Duodenal mucosa (tissue), 2 donors: ENCODE measurements around the gene GMPS.

Experiments used
- H3K27ac ChIP-seq: one replicate; pipeline ENCODE4 v1.7.0; 2013; ENCODE audit warnings: low read depth, low read length
- H3K27me3 ChIP-seq, 2 donors: one replicate each; pipeline ENCODE4 v1.7.0; 2013; ENCODE audit warnings: low read length in 2 of 2, control low read depth in 1 of 2; ENCODE audit not compliant: insufficient read depth in 2 of 2, control insufficient read depth in 1 of 2
- H3K36me3 ChIP-seq, 2 donors: one replicate each; pipeline ENCODE4 v1.7.0; 2013; ENCODE audit warnings: low read length in 2 of 2, control low read depth in 1 of 2; ENCODE audit not compliant: insufficient read depth in 2 of 2, control insufficient read depth in 1 of 2
- H3K4me1 ChIP-seq, 2 donors: one replicate each; pipeline ENCODE4 v1.7.0; 2013; ENCODE audit warnings: low read length in 2 of 2, control low read depth in 1 of 2; ENCODE audit not compliant: insufficient read depth in 2 of 2, control insufficient read depth in 1 of 2
- H3K4me3 ChIP-seq, 2 donors: one replicate each; pipeline ENCODE4 v1.7.0; 2013; ENCODE audit warnings: low read length in 2 of 2, low read depth in 1 of 2
- H3K9ac ChIP-seq, 2 donors: one replicate each; pipeline ENCODE4 v1.7.0; 2013; ENCODE audit warnings: low read length in 2 of 2, low read depth in 1 of 2
- H3K9me3 ChIP-seq, 2 donors: one replicate each; pipeline ENCODE4 v1.7.0; 2013; ENCODE audit warnings: low read length in 2 of 2, control low read depth in 1 of 2; ENCODE audit not compliant: control insufficient read depth in 1 of 2

Gene GMPS

DNA sequence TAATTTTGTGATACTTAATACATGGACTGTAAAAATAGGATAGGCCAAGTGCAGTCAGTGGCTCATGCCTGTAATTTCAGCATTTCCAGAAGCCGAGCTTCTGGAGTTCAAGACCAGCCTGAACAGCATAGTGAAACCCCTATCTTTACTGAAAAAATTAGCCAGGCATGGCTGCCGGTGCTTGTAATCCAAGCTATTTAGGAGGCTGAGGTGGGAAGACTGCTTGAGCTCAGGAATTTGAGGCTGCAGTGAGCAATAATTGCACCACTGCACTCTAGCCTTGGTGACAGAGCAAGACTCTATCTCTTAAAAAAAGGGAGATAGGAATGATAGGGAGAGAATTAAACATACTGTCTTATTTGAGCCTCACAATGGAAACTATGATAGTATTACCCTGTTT lies 51.0 kb downstream of the GMPS start:
- no peaks in the 10 kb centered on the region for H3K27me3 ChIP-seq
- H3K4me3 ChIP-seq: no peak overlapping the region
- no peak overlapping the region for H3K27ac ChIP-seq
- H3K36me3 ChIP-seq: peaks cover 0 to 40% of the 10 kb centered on the region in 2 donors
- no peak overlapping the region for H3K9ac ChIP-seq
- no peaks in the 10 kb centered on the region for H3K4me1 ChIP-seq
- H3K9me3 ChIP-seq: no peaks in the 10 kb centered on the region

DNA sequence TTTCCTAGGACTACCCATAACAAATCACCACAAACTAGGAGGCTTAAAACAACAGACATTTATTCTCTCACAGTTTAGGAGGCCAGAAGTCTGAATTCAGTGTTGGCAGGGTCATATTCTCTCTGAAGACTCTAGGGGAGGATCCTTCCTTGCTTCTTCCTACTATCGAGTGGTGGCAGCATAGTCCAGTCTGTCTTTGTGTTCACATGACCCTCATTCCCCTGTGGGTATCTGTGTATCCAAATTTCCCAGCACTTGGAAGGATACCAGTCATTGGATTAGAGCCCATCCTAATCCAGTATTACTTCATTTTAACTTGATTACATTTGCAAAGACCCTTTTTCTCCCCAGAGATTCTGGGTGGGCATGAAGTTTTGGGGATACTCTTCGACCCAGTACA lies 63.8 kb downstream of the GMPS start:
- peaks cover 30 to 40% of the 10 kb centered on the region in 2 donors for H3K36me3 ChIP-seq
- H3K4me1 ChIP-seq: no peaks in the 10 kb centered on the region
- H3K9ac ChIP-seq: no peak overlapping the region
- H3K27me3 ChIP-seq: no peaks in the 10 kb centered on the region
- no peaks in the 10 kb centered on the region for H3K9me3 ChIP-seq
- no peak overlapping the region for H3K4me3 ChIP-seq
- no peak overlapping the region for H3K27ac ChIP-seq

DNA sequence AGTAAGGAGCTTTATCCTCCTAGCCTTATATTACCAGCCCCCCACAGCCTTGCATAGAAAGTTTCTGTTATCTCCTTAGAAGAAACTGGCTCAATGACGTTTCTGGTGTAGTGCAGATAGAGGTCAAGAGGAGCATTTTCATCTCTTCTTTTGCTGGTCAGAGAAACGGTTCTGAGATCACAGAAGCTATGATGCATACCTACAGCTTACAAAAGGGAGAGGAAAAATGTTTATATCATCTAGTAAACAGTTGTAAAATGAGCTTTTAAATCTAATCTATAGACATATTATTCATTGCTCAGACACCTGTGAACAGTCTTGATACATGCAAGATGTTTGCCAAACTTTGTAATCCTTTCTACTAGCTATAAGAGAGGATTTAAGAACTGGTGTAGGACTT lies 68.0 kb downstream of the GMPS start:
- Histone ChIP-seq H3K27me3 (no peaks in the 10 kb centered on the region), H3K4me1 (no peaks in the 10 kb centered on the region), H3K27ac (no peak overlapping the region), H3K4me3 (no peak overlapping the region), H3K9ac (no peak overlapping the region), H3K9me3 (no peaks in the 10 kb centered on the region), H3K36me3 (peaks cover 24 to 46% of the 10 kb centered on the region in 2 donors)

DNA sequence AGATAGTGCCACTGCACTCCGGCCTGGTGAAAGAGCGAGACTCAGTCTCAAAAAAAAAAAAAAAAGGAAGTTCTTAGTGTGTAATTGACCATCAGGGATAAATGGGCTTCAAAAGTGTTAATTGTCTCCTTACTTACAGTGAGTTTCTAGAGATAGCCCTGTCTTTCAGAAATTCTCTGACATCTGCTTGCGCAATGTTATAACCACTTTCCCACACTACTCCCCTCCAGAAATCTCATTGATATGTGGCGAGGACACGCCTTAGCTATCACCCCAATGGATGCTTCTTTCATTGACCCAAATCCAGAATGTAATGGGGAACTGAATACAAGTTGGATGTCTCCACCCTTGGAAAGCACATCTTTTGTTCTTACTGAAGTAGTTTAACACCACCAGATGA lies 70.9 kb downstream of the GMPS start:
- Histone ChIP-seq H3K4me3 (no peak overlapping the region), H3K9ac (no peak overlapping the region), H3K27ac (no peak overlapping the region), H3K27me3 (no peaks in the 10 kb centered on the region), H3K9me3 (no peaks in the 10 kb centered on the region), H3K4me1 (no peaks in the 10 kb centered on the region), H3K36me3 (peaks cover 14 to 26% of the 10 kb centered on the region in 2 donors)

DNA sequence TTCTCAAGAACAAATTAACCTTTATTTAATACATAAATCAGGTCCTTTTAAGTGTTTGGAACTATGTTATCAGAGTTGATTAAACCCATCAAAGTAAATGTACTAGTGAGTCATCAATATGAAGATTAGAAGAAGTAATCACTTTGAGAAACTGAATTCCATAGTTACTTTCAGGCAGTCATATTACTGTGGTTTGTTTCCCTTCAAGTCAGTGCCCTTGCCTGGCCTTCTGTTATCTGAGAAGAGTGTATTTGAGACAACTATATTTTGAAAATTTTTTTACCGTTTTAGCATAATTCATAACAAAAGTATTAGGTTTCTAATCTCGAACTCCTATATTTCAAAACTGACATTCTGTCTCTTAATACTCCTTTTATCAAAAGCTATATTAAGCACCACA lies 73.6 kb downstream of the GMPS start:
- Histone ChIP-seq H3K9me3 (no peaks in the 10 kb centered on the region), H3K36me3 (peaks cover 0 to 6% of the 10 kb centered on the region in 2 donors)

DNA sequence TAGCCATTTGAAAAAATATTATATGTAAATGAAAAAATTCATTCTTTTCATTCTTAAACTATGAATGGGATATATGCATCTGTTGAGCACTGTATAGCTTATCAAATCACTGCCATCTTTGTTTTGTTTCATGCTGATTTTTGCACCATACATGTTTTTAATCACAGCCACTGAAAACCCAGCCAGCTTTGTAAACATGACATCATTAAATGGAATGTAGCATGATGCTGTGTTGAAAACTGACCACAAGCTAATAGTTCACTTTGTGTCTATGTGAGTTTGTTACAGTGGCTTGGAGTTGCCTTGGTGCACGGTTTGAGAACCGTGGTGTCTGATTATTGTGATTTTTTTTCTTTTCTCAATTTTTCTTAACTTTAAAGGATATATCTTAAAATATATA lies 75.7 kb downstream of the GMPS start:
- H3K9me3 ChIP-seq: no peaks in the 10 kb centered on the region
- H3K27ac ChIP-seq: no peak overlapping the region

More for the DNA sequence above, 73.6 kb downstream of the GMPS start:
- H3K27me3 ChIP-seq: no peaks in the 10 kb centered on the region
- no peak overlapping the region for H3K27ac ChIP-seq
- no peaks in the 10 kb centered on the region for H3K4me1 ChIP-seq
- no peak overlapping the region for H3K4me3 ChIP-seq
- H3K9ac ChIP-seq: no peak overlapping the region

DNA sequence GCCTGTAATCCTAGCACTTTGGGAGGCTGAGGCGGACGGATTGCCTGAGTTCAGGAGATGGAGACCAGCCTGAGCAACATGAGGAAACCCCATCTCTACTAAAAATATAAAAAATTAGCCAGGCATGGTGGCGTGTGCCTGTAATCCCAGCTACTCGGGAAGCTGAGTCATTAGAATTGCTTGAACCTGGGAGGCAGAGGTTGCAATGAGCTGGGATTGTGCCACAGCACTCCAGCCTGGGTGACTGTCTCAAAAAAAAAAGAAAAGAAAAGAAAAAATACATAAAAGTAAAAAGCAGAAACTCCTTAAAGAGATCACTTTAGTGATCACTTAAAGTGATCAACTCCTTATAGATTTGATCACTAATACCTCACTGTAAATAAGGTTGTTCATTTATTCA lies 78.0 kb downstream of the GMPS start:
- Histone ChIP-seq H3K9ac (no peak overlapping the region), H3K4me1 (no peaks in the 10 kb centered on the region), H3K36me3 (no peaks in the 10 kb centered on the region), H3K9me3 (no peaks in the 10 kb centered on the region), H3K27me3 (no peaks in the 10 kb centered on the region), H3K4me3 (no peak overlapping the region), H3K27ac (no peak overlapping the region)

More for the DNA sequence above, 75.7 kb downstream of the GMPS start:
- no peak overlapping the region for H3K4me3 ChIP-seq
- no peak overlapping the region for H3K9ac ChIP-seq
- no peaks in the 10 kb centered on the region for H3K36me3 ChIP-seq
- no peaks in the 10 kb centered on the region for H3K27me3 ChIP-seq
- H3K4me1 ChIP-seq: no peaks in the 10 kb centered on the region

DNA sequence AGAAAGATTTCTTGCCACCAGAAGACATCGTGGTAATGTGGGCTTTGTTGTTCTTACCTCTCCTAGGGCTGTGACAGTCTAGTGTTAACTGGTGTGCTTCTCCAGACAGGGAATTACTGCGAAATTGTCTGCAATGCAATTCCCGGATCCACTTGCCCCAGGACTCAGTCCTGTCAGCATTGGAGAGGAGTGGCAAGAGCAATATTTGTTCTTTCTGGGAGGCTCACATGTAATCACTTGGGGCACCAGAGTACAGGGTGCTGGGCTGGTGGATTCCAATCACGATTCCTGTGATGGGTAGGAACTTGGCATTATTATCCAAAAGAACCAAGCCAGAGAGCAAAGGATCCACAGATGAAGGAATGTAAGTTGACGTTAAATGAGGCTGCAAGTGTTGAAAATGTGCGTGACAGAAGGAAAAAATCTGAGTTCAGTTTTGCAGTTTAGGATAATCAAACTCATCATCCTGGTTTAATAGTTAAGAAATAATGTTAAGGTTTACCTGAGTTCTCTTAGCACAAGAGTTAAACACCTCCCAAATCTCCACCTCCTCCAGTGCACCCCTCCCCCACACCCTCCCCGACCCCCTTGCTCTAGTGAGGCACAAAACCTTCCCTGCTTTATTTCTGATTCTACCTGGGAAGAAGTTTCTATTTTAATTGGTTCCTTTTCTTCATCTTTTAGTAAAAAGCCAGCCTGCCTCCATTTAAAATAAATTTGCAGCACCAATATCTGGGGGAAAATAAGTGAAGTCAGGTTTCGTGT lies 79.2 kb downstream of the GMPS start:
- Histone ChIP-seq H3K9me3 (no peaks in the 10 kb centered on the region), H3K4me1 (no peaks in the 10 kb centered on the region), H3K27ac (no peak overlapping the region), H3K27me3 (no peaks in the 10 kb centered on the region), H3K36me3 (no peaks in the 10 kb centered on the region), H3K9ac (no peak overlapping the region), H3K4me3 (no peak overlapping the region)

DNA sequence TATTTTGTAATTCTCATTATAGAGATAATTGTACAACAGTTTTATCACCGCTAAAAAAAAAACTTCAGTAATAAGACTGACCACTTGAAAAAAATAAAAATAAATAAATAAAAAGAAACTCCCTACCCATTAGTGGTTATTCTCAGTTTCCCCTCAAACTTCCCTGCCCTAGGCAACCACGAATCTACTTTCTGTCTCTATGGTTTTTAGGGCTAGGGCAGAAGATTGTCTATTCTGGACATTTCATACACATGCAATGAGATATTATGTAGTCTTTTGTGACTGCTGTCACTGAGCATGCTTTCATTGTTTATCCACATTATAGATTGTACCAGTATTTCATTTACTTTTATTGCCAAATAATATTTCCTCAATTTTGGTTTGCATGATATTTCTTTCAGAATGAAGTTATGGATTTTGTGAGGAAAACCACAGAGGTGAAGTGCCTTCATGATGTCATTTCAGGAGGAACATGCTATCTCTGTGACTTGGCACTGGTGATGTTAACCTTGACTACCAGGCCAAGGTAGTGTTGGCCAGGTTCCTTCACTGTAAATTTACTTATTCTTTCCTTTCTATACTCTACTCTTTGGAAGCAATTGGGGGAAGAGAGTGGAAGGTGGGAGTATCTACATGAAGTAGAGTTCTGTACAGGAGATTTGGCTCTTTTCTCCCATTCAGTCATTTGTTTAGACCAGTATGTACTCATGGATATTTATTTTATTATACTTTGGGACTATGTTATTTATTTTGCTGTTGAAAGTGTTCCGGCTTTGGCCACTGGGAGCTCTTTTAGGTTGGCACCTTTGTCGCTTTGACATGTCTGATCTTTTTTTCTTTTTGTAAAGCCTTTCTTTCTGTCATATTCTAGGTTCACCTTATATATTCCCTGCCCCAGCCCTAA lies 86.3 kb downstream of the GMPS start:
- no peaks in the 10 kb centered on the region for H3K4me1 ChIP-seq
- H3K9ac ChIP-seq: no peak overlapping the region
- no peaks in the 10 kb centered on the region for H3K27me3 ChIP-seq
- H3K9me3 ChIP-seq: no peaks in the 10 kb centered on the region
- H3K36me3 ChIP-seq: no peaks in the 10 kb centered on the region
- no peak overlapping the region for H3K27ac ChIP-seq
- no peak overlapping the region for H3K4me3 ChIP-seq

DNA sequence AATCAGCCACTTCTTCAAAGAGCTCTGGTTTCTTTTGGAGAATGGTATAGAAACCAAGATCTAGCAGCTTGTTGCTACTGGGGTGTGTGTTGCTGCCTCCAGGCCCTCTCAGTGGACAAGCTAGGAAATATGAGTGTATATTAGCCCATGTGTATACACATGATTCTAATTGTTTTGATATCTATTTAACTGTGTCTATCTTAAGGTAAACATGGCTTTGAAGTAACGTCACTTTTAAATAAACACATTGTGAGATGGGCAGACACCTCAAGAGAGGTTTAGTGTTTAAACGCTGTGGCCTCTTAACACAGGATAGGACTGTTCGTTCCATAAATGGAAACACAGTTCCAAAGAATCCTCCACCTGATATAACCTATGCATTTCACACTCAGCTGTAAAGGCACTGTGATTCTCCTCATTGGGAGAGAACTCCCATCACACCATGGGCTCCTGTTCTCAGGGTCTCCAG lies 87.0 kb downstream of the GMPS start:
- H3K9me3 ChIP-seq: no peaks in the 10 kb centered on the region
- no peaks in the 10 kb centered on the region for H3K27me3 ChIP-seq
- no peak overlapping the region for H3K4me3 ChIP-seq
- H3K36me3 ChIP-seq: no peaks in the 10 kb centered on the region
- H3K9ac ChIP-seq: no peak overlapping the region
- H3K4me1 ChIP-seq: no peaks in the 10 kb centered on the region
- H3K27ac ChIP-seq: no peak overlapping the region
